Measurements from ENCODE around the gene DDX27. TPM values are rescaled to one million over a fixed set of nuclear protein-coding genes. Genes with fewer than 3 reads are reported as not detected.
"Not testable (repeated sequence)": the region's sequence is repeated elsewhere in the genome, so short reads cannot be mapped to it uniquely, and the experiment has no call there.

Gene DDX27, protein sequence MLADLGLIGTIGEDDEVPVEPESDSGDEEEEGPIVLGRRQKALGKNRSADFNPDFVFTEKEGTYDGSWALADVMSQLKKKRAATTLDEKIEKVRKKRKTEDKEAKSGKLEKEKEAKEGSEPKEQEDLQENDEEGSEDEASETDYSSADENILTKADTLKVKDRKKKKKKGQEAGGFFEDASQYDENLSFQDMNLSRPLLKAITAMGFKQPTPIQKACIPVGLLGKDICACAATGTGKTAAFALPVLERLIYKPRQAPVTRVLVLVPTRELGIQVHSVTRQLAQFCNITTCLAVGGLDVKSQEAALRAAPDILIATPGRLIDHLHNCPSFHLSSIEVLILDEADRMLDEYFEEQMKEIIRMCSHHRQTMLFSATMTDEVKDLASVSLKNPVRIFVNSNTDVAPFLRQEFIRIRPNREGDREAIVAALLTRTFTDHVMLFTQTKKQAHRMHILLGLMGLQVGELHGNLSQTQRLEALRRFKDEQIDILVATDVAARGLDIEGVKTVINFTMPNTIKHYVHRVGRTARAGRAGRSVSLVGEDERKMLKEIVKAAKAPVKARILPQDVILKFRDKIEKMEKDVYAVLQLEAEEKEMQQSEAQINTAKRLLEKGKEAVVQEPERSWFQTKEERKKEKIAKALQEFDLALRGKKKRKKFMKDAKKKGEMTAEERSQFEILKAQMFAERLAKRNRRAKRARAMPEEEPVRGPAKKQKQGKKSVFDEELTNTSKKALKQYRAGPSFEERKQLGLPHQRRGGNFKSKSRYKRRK
- 13.4 TPM for total RNA-seq
- long read RNA-seq, transcript DDX27-207 (21 exons, 2,693 nt): major isoform, 20 of 44 reads
- long read RNA-seq, partial matches to known transcripts: 22 of 44 reads
- long read RNA-seq, other reads (novel, unspliced or antisense): 2 of 44 reads

DNA sequence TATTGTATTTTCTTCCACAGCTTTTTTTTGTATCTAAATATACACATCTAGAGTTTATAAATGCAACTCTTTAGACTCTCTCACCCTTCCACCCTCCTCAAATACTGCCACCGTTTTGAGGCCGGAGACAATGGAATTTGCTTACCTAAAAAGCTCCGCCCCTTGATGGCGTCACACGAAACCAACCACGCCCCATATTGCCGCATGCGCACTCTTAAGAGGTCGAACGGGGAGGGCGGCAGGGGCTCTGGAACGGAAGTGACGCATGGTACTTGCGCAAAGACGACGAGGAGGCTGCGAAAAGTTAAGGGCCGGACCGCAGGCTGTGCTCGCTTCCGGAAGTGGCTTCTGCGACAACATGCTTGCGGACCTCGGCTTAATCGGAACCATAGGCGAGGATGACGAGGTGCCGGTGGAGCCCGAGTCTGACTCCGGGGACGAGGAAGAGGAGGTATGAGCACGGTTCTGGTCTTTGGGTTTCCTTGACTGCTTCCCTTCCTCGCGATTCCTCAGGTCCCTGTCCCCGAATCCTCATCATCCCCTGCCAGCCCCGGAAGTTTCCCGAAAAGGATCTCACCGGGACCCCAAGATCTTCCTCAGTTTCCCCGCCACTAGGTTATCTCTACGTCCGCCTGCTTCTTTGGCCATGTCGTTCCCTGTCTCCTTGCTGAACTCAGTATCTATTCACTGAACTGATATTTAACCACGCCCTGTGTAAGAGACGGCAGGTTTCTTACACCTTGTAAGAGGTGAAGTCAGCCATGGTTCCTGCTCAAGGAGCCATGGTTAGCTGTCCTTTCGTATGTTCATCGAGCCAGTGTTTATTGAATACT is at the start of gene DDX27:
Gene DDX27, plus strand, starts transcription at position 326 of the 833 bp plus-strand sequence. Its CDS starts 33 bp downstream, at position 359.
- peak; percentile 98 for ATAC-seq
- DNase-seq: peak; percentile 96
- intact Hi-C loops (cut with micrococcal nuclease): no loop called here

DNA sequence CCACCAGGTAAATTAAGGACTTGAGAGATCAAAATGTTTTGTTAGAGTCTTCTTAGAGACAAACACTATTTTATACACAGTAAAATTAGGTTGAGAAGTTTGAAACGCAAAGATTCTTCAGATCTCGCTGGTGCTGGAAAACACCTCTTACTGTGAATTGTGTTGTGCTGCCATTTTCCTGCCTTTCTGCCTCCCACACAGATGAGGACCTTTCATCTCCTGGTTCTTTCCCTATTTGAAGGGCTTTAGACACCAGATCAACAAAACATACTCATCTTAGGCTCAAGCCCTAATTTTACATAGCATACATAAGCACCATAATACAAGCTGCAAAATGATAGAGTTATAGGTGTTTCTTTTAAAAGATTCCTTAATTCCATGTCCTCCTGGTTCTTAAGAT is 49.7 kb upstream of the DDX27 start:
- ATAC-seq (no peak), DNase-seq (no peak)
- intact Hi-C loops (cut with micrococcal nuclease): no loop called here

DNA sequence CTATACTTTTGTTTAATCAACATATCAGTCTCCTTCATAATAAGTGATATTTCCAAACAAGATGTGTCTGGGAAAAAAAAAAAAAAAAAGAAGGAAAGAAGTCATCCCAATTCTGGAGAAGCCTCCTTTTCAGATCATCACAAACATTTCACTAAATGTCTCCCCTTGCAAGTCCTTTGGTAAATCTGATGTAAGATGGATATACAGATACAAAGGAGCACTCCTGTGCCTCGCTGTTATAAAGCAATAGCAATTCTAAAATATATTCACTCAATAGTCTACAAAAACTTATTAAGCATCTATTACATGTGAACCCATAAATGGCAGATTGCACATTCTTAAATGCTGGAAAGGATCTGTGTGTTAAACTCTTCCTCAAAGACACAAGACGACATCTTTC is 48.5 kb upstream of the DDX27 start:
- DNase-seq (no peak), ATAC-seq (no peak)
- intact Hi-C loops (cut with micrococcal nuclease): no loop called here

DNA sequence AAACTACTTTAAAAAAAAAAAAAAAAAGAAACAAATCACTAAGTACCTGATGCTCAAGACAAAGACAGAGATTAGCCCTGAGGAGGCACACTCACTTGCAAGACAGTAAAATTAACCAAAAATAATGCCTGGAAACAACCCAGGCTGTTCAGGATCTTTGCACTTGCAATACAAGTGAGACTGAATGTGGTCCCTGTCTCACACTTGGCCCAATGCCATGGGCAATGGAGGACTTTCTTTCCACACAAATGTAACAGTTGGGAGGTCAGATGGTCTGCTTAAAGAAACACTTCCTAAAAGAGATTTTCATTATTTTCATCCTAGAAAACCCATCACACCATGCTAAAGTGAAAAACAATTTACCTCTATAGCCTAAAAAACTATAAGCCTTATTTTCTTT is 47.3 kb upstream of the DDX27 start:
- intact Hi-C loops (cut with micrococcal nuclease): no loop called here

DNA sequence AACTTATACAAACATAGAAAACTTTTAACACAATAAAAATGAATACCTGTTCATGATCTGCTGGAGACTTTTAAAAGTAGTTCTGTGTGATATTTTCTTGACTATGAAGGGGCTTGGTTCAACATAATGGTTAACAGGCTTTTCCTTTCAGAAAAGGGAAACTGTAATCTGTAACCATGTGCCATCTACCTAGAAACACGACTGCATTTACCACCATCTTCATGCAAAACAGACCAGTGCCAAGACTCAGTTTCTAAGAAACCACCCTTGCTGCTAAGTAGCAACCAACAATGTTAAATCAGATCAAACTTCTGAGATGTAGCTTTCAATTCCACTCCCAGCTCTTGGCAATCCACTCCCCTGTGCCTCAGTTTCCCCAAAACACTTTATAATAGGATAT is 46.8 kb upstream of the DDX27 start:
- ATAC-seq (no peak), DNase-seq (no peak)
- intact Hi-C loops (cut with micrococcal nuclease): no loop called here

More for the DNA sequence above, 47.3 kb upstream of the DDX27 start:
- ATAC-seq (no peak), DNase-seq (no peak)

DNA sequence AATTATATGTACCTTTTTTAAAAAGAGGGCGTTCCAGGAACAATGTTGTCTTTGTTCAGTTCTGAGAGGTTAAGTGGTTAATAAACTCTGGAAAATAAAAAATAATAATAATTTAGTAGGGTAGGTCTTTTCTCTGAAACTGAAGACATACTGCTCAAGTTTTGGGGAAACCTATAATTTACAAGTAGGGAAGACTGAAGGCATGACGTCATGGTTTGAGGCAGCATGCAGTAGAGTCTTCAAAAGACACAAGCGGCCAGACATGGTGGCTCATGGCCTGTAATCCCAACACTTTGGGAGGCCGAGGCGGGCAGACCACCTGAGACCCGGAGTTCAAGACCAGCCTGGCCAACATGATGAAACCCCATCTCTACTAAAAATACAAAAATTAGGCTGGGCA is 45.0 kb upstream of the DDX27 start:
- ATAC-seq (no peak), DNase-seq (no peak)
- intact Hi-C loops (cut with micrococcal nuclease): no loop called here

DNA sequence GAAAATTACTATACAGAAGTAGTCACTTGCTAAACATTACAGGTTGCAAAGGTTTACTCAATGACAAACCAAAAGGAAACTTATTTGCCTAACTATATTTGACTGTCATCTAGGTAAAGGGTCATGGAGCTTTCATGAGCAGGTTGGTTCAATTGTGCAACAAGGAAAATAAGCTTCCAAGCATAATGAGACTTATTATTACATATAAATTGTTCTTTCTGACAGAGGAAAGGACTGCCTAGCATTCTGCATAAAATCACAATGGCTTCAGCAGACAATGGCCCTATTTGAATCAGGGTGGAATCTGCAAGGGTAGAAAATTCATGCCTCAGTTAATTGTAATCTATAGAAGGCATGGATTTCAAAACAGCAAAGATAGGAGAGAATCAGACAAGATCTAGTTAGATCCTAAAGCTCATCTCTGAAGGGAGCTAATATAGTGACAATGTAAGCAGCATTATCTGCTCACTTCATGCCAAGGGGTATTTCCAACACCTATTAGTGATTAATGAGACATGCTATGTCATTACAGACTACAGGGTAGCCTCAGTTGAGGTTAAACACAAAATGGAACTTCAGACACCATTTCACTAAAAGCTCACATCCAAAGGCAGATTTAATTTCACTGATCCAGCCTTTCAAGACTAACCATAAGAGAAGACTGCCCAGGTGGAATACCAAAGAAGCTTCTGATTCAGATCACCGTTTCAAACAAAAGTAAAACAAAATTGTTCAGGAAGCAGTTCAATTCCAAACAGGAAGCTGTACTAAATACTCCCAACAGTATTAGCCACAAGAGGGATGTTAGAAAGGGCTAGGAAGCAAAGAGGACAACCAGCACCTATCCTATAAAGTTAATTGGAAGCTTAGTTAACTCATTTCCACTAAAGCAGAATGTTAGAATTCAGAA is 39.6 kb upstream of the DDX27 start:
- DNase-seq (no peak), ATAC-seq (peak; percentile 39)
- intact Hi-C loops (cut with micrococcal nuclease): no loop called here

DNA sequence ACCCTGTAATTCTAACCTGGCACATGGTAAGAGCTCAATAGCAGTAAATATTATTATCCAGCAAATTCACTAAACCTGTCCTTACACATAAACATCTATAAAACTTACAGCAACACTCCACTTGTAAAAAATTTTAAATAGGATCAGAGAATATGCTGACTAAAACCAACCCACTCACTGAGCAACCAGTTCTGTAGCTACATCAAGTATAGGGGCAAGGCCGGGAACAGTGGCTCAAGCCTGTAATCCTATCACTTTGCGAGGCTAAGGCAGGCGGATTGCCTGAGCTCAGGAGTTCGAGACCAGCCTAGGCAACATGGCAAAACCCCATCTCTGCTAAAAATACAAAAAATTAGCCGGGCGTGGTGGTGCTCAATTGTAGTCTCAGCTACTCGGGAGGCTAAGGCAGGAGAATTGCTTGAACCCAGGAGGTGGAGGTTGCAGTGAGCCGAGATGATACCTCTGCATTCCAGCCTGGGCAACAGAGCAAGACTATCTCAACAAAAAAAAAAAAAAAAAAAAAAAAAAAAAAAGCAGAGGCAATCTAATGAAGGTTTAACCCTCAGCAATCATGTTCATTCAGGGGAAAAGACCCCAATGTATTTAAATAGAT is 37.8 kb upstream of the DDX27 start:
- DNase-seq (no peak), ATAC-seq (no peak)
- intact Hi-C loops (cut with micrococcal nuclease): no loop called here

DNA sequence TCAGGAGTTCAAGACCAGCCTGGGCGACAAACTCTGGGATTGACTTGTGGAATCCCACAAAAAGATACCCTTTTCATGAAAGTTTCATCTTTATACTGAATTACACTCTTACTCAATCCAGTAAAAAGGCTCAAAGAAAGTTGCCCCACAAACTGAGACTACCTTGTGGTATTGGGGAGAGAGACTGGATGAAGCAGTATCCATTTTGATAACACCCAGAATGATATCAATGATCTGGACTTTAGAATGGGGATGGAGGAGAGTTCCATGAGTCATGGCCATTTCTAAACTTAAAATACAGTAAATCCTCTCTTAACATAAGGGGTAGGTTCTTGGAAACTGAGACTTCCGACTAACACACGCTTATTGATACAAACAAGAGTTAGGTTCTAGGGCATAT is 35.8 kb upstream of the DDX27 start:
- intact Hi-C loops (cut with micrococcal nuclease): no loop called here
- ATAC-seq: no peak
- no peak for DNase-seq

DNA sequence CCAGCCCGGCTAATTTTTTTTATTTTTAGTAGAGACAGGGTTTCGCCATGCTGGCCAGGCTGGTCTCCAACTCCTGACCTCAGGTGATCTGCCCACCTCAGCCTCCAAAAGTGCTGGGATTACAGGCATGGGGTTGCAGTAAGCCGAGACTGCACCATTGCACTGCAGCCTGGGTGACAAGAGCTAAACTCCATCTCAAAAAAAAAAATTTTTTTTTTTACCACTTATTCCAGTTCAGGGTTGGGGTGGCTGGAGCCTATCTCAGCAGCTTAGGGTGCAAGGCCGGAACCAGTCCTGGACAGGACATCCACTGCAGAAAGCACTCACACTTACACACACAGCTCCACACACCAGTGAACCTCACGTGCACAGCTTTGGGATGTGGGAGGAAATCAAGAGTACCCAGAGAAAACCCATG is 35.1 kb upstream of the DDX27 start:
- intact Hi-C loops (cut with micrococcal nuclease); ATAC-seq; DNase-seq: not testable (repeated sequence)

DNA sequence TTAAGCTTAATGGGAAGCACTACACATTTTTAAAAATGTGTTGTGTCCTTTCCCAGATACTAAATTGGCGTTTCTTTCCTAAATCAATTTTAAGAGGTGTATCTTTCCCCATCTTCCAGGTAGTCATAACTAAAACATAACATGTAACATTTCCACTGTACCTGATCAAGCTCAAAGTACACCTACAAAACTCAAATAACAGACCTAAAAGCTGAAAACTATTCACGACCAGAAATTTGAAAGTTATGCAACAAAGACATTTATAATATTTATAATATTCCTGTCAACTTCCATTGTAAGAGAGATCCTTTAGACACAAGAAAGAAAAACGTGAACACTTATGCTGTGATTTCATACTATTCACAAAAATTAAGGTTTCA is 34.5 kb upstream of the DDX27 start:
- intact Hi-C loops (cut with micrococcal nuclease): no loop called here
- no peak for DNase-seq
- no peak for ATAC-seq

DNA sequence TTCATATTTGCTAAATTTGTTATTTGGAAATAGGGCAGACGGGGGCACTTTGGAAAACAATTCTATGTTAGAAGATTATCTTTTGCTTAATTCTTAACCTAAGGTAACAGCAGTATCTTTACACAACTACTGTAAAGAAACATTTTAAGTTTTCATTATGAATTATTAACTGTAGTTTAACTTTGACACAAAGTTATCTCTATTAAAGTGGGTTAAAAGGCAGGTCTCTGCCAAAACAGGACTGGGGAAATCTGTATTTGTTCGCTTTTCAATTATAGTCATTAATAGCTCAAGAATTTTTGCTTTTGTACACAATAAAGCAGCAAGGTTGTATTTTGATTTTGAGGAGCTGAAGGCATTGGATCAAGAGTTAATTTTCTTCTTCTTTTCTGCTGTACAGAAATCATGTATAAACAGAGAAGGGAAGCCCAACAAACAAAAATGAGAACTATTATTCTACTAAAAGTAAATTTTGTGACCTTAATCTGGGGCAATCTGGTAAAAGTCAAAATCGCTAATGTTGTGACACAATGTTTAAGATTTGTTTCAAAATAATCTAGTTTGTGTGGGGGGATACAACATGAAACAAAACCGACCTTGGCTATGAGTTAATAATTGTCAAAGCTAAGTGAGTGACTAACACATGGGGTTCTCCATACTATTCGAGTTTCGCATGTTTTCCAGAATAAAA is 34.0 kb upstream of the DDX27 start:
- ATAC-seq (no peak), DNase-seq (no peak)
- intact Hi-C loops (cut with micrococcal nuclease): no loop called here

DNA sequence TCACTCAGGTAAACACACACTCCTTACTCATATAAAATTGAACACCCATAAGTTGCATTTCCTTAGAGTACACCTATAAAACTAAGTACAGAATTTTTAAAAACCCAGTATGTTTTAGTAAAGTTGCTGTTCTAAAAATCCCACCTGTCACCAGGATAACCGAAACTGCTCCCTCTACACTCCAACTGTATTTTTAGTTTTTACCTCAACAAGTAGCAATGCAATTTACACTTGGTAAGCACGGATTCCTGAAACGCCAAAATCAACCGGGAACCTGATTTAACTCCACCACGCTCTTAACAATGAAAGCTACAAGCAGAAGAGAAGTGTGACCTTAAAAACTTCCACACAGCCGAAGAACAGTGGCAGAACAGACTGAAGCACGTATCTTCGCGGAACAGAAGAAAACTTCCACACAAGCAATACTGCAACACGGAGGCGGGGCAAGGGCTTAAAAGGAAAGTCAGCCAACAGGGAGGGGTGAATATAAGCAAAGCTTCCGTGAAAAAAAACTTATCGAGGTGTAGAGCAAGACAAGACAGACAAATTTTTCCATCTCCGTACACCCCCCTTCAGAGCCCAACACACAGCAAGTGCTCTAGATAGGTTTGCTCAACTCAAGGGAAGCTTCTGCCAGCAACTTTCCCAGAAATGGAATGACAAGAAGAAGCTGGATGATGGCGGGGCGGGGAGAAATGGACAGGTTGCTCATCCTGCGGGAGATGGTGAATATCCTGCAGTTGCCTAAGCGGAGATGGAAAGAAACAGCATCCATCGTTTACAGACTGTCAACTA is 32.5 kb upstream of the DDX27 start:
- DNase-seq (peak; percentile 46), ATAC-seq (peak; percentile 13)
- intact Hi-C loops (cut with micrococcal nuclease): no loop called here

DNA sequence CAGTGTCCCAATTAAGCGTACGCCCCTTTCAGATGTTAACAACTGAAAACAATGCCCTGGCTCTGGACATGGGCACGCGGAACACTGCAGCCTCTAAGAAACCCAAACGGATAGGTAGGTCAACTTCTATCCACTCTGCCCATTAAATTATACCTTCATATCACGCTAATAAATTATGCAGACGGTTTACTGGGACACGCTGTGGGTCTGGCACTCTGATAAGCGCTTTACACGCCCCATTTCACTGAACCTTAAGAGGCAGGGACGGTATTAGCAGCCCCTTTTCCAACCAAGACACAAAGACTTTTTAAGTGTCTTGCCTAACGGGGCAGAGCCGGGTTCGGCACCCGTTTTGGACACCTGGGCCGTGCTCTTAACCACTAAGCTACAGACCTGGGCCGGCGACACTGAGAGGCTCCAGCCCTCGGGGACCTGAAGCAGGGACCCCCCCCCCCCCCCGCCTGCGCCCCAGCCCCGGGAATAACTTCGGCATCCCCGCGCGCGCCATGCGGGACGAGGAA is 31.8 kb upstream of the DDX27 start:
- no peak for ATAC-seq
- intact Hi-C loops (cut with micrococcal nuclease): no loop called here

DNA sequence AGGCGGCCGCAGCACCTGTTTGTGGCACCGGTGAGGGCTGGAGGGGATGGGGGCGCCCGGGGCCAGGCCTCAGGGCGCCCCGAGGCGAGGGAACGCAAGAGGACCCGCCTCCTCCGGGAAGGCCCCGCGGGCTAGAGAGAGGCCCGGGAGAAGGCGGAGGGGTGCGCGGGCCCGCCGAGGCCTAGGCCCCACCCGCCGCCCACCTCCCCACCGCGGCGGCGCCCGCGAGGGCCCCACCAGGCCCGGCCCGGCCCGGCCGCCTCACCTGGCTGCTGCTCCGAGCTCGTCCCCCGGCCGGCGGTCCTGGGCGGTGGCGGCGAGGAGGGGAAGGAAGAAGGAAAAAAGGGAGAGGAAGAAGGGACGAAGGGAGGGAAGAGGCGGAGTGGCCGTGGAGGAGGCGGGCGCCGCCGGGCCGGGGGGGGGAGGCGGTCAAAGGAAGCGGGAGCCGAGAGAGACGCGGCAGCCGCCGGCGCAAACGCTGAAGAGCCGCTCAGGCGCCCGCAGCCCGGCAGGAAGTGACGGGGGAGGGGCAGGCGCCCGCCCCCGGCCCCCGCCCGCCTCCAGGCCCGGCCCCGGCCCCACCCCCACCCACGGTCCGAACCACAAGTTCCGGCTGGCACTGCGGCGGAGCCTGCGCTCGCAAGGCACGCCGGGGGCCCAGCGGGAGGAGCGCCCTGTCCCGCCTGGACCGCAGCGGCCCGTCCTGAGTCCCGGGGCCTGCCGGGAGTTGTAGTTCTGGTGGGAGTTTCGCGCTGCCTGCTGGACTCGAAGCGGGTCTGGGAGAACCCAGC is 31.2 kb upstream of the DDX27 start, which contains the start of gene STAU1:
Gene STAU1, minus strand, starts transcription at position 484 of the 791 bp plus-strand sequence. CDS start 22,133 bp downstream, outside the sequence.
- intact Hi-C loops (cut with micrococcal nuclease): no loop called here
- ATAC-seq (peak; percentile 98), DNase-seq (peak; percentile 98)

More for the DNA sequence above, 31.8 kb upstream of the DDX27 start:
- no peak for DNase-seq

All from left ventricle myocardium superior (tissue), 1 donor.